NB4 (cell line): ENCODE measurements around the gene GPRIN1.

ENCODE experiments used
- MAX ChIP-seq: IDR thresholded peaks from 2 replicates; pipeline ENCODE4 v1.6.1; 2011; ENCODE audit warnings: low read depth, low read length
- MYC ChIP-seq: IDR thresholded peaks from 2 replicates; pipeline ENCODE4 v1.6.1; 2011; ENCODE audit warnings: low read depth, low read length
- POLR2A ChIP-seq: IDR thresholded peaks from 2 replicates; pipeline ENCODE4 v1.6.1; 2011; ENCODE audit warnings: mild to moderate bottlenecking; ENCODE audit not compliant: insufficient read length; ENCODE audit errors: extremely low read depth
- TF ChIP-seq, protein P1 (sequence below): IDR thresholded peaks from one replicate; pipeline ENCODE4 v1.5.1; 2012; ENCODE audit warnings: low read depth, low read length

DNA sequence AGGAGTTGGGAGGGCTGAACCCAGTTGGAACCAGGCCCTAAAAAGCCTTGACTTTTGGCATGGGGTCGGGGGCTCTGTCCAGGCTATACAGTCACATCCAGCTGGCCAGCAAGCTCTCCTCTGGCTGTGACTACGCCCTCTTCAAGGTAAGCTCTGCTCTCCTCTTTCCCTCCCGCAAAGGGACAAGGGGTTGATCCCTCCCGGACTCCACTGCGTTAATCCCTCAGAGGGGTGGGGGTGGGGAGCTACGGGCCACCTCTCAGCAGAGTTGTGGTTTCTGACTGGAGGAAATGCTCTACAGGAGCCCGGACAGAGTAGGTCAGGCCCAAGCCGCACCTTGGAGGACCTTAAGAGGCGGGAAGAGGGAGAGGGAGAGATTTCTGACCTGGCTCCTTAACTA is 34.3 kb upstream of the GPRIN1 start:
- TF ChIP-seq, protein P1, sequence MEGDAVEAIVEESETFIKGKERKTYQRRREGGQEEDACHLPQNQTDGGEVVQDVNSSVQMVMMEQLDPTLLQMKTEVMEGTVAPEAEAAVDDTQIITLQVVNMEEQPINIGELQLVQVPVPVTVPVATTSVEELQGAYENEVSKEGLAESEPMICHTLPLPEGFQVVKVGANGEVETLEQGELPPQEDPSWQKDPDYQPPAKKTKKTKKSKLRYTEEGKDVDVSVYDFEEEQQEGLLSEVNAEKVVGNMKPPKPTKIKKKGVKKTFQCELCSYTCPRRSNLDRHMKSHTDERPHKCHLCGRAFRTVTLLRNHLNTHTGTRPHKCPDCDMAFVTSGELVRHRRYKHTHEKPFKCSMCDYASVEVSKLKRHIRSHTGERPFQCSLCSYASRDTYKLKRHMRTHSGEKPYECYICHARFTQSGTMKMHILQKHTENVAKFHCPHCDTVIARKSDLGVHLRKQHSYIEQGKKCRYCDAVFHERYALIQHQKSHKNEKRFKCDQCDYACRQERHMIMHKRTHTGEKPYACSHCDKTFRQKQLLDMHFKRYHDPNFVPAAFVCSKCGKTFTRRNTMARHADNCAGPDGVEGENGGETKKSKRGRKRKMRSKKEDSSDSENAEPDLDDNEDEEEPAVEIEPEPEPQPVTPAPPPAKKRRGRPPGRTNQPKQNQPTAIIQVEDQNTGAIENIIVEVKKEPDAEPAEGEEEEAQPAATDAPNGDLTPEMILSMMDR, result no peak
- TF ChIP-seq MAX (no peak), POLR2A (no peak), MYC (no peak)
